OCI-M1 (cell line): Measurements from ENCODE around the gene ZMYND19.
"Not testable (repeated sequence)": the region's sequence is repeated elsewhere in the genome, so short reads cannot be mapped to it uniquely, and the experiment has no call there.

ENCODE experiments used
- DNase-seq: peaks from one replicate; lab custom pipeline; 2025; lab: John Stamatoyannopoulos, UW

ZMYND19 gene

GRCh38 chr9:137588891-137589290 lies 1.4 kb downstream of the ZMYND19 start:
- DNase-seq = no peak

GRCh38 chr9:137588311-137588710 lies 2.0 kb downstream of the ZMYND19 start:
- DNase-seq = no peak

GRCh38 chr9:137586854-137587253 lies 3.5 kb downstream of the ZMYND19 start:
- no peak for DNase-seq

- DNase-seq = no peak
These were observed 6.4 kb downstream of the ZMYND19 start for GRCh38 chr9:137583957-137584356.

- DNase-seq = no peak
These were observed 7.0 kb downstream of the ZMYND19 start for GRCh38 chr9:137583347-137583746.

- peak; percentile 23 for DNase-seq
These were observed 7.9 kb downstream of the ZMYND19 start for GRCh38 chr9:137582286-137582860.

- no peak for DNase-seq
These were observed 8.7 kb downstream of the ZMYND19 start for GRCh38 chr9:137581361-137582285.

GRCh38 chr9:137580954-137581322 lies 9.4 kb downstream of the ZMYND19 start:
- no peak for DNase-seq

GRCh38 chr9:137580209-137580953 lies 9.9 kb downstream of the ZMYND19 start:
- no peak for DNase-seq

- DNase-seq = no peak
These were observed 11.1 kb downstream of the ZMYND19 start for GRCh38 chr9:137579259-137579604.

- peak; percentile 96 for DNase-seq
These were observed 11.6 kb downstream of the ZMYND19 start, which contains the start of gene DPH7 for GRCh38 chr9:137578518-137579258. Gene DPH7, minus strand, starts transcription at chr9:137578925. Its CDS starts 148 bp downstream, at chr9:137578777.

- no peak for DNase-seq
These were observed 14.4 kb downstream of the ZMYND19 start for GRCh38 chr9:137575716-137576411.

GRCh38 chr9:137575364-137575715 lies 15.0 kb downstream of the ZMYND19 start:
- DNase-seq = no peak

- no peak for DNase-seq
These were observed 16.1 kb downstream of the ZMYND19 start for GRCh38 chr9:137574192-137574591.

- no peak for DNase-seq
These were observed 19.7 kb downstream of the ZMYND19 start for GRCh38 chr9:137570566-137570965.

GRCh38 chr9:137569609-137570203 lies 20.6 kb downstream of the ZMYND19 start:
- DNase-seq = no peak

GRCh38 chr9:137568445-137568844 lies 21.9 kb downstream of the ZMYND19 start:
- DNase-seq = not testable (repeated sequence)

GRCh38 chr9:137564817-137565411 lies 25.4 kb downstream of the ZMYND19 start:
- no peak for DNase-seq

- DNase-seq = no peak
These were observed 26.2 kb downstream of the ZMYND19 start for GRCh38 chr9:137564134-137564533.

GRCh38 chr9:137558127-137558526 lies 32.2 kb downstream of the ZMYND19 start:
- DNase-seq = no peak
